ENCODE data around the gene C1orf105. TPM values are rescaled to one million over a fixed set of nuclear protein-coding genes. Genes with fewer than 3 reads are reported as not detected.
A peak's percentile ranks its signal among the peaks of the same experiment; 100 is the strongest.

Gene C1orf105
- total RNA-seq, 1 donor from 2014 or later, result not detected

GRCh38 chr1:172391976-172392375, 28.5 kb upstream of the C1orf105 start:
- Mint-ChIP-seq H3K27ac (no peak overlapping the region), H3K4me1 (peaks cover 24% of the 10 kb centered on the region)

GRCh38 chr1:172393354-172393753, 27.1 kb upstream of the C1orf105 start:
- Histone ChIP-seq H3K9ac (no peak overlapping the region), H3K4me2 (no peak overlapping the region), H3K9me3 (ENCODE audit: low read depth) (no peaks in the 10 kb centered on the region), H3K4me1 (peaks cover 13% of the 10 kb centered on the region), H3F3A (ENCODE audit: low read depth) (no peaks in the 10 kb centered on the region), H4K20me1 (ENCODE audit: low read depth) (no peaks in the 10 kb centered on the region), H3K4me3 (no peak overlapping the region), H3K36me3 (no peaks in the 10 kb centered on the region), H3K27me3 (no peaks in the 10 kb centered on the region), H3K79me2 (ENCODE audit: low read depth) (no peaks in the 10 kb centered on the region), H3K27ac (no peak overlapping the region), H2AFZ (replicated peaks) (no peak overlapping the region)
- Mint-ChIP-seq H3K4me3 (no peak overlapping the region), H3K27ac (no peak overlapping the region), H3K9me3 (no peaks in the 10 kb centered on the region), H3K4me1 (peaks cover 24% of the 10 kb centered on the region), H3K36me3 (no peaks in the 10 kb centered on the region), H3K27me3 (ENCODE audit: insufficient read depth, low read depth) (no peaks in the 10 kb centered on the region)
- TF ChIP-seq, protein P1, sequence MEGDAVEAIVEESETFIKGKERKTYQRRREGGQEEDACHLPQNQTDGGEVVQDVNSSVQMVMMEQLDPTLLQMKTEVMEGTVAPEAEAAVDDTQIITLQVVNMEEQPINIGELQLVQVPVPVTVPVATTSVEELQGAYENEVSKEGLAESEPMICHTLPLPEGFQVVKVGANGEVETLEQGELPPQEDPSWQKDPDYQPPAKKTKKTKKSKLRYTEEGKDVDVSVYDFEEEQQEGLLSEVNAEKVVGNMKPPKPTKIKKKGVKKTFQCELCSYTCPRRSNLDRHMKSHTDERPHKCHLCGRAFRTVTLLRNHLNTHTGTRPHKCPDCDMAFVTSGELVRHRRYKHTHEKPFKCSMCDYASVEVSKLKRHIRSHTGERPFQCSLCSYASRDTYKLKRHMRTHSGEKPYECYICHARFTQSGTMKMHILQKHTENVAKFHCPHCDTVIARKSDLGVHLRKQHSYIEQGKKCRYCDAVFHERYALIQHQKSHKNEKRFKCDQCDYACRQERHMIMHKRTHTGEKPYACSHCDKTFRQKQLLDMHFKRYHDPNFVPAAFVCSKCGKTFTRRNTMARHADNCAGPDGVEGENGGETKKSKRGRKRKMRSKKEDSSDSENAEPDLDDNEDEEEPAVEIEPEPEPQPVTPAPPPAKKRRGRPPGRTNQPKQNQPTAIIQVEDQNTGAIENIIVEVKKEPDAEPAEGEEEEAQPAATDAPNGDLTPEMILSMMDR (IDR thresholded peaks at IDR 0.05), result no peak
- TF ChIP-seq EZH2 (IDR thresholded peaks at IDR 0.05), result no peak
- no peak for TF ChIP-seq EZH2phosphoT487 (IDR thresholded peaks at IDR 0.05)
- DNase-seq (ENCODE audit: low spot score), result no peak

More at GRCh38 chr1:172391976-172392375, 28.5 kb upstream of the C1orf105 start:
- Histone ChIP-seq H3K9ac (no peak overlapping the region), H3K9me3 (ENCODE audit: low read depth) (no peaks in the 10 kb centered on the region), H3K4me3 (no peak overlapping the region), H2AFZ (replicated peaks) (no peak overlapping the region), H3K27ac (no peak overlapping the region), H3K27me3 (no peaks in the 10 kb centered on the region), H3K4me1 (peaks cover 13% of the 10 kb centered on the region), H4K20me1 (ENCODE audit: low read depth) (no peaks in the 10 kb centered on the region), H3K79me2 (ENCODE audit: low read depth) (no peaks in the 10 kb centered on the region), H3F3A (ENCODE audit: low read depth) (no peaks in the 10 kb centered on the region), H3K4me2 (no peak overlapping the region), H3K36me3 (no peaks in the 10 kb centered on the region)
- Mint-ChIP-seq H3K9me3 (no peaks in the 10 kb centered on the region), H3K4me3 (no peak overlapping the region), H3K27me3 (ENCODE audit: insufficient read depth, low read depth) (peaks cover 3% of the 10 kb centered on the region), H3K36me3 (no peaks in the 10 kb centered on the region)
- TF ChIP-seq EZH2 (IDR thresholded peaks at IDR 0.05) (no peak), EZH2phosphoT487 (IDR thresholded peaks at IDR 0.05) (no peak)
- TF ChIP-seq, protein P1 (IDR thresholded peaks at IDR 0.05), result no peak
- DNase-seq (ENCODE audit: low spot score), result no peak

- H3K9ac ChIP-seq, result no peak overlapping the region
- H3K36me3 Mint-ChIP-seq, result no peaks in the 10 kb centered on the region
- H3K4me3 Mint-ChIP-seq, result no peak overlapping the region
- peaks cover 24% of the 10 kb centered on the region for H3K4me1 Mint-ChIP-seq
- H3K4me3 ChIP-seq, result no peak overlapping the region
- DNase-seq (ENCODE audit: low spot score), result no peak
- H3K27me3 Mint-ChIP-seq (ENCODE audit: insufficient read depth, low read depth), result no peaks in the 10 kb centered on the region
- H3K79me2 ChIP-seq (ENCODE audit: low read depth), result no peaks in the 10 kb centered on the region
- no peak overlapping the region for H3K27ac Mint-ChIP-seq
- H3K4me2 ChIP-seq, result no peak overlapping the region
- H3K9me3 Mint-ChIP-seq, result no peaks in the 10 kb centered on the region
- no peaks in the 10 kb centered on the region for H4K20me1 ChIP-seq (ENCODE audit: low read depth)
- H2AFZ ChIP-seq (replicated peaks), result no peak overlapping the region
- no peaks in the 10 kb centered on the region for H3K27me3 ChIP-seq
- H3K36me3 ChIP-seq, result no peaks in the 10 kb centered on the region
- peaks cover 13% of the 10 kb centered on the region for H3K4me1 ChIP-seq
- TF ChIP-seq, protein P1 (IDR thresholded peaks at IDR 0.05), result no peak
- no peak for TF ChIP-seq EZH2 (IDR thresholded peaks at IDR 0.05)
- peak overlapping the region; percentile 13 for H3K27ac ChIP-seq
- H3K9me3 ChIP-seq (ENCODE audit: low read depth), result no peaks in the 10 kb centered on the region
- no peaks in the 10 kb centered on the region for H3F3A ChIP-seq (ENCODE audit: low read depth)
Observed at GRCh38 chr1:172394141-172394751, 26.2 kb upstream of the C1orf105 start.

Data from neural progenitor cell (in vitro differentiated cells).